Activated CD4-positive, alpha-beta T cell treated with anti-CD3 and anti-CD28 coated beads, Interleukin-2, amount 50 U/mL, for 1 hour (primary cell): Measurements from ENCODE around the gene CORO1C.

Experiments
- DNase-seq: peaks from one replicate; pipeline ENCODE4 v3.0.0-alpha.2; 2020

Gene CORO1C

GRCh38 chr12:108646600-108647579, 84.4 kb downstream of the CORO1C start:
- DNase-seq, result no peak

- DNase-seq, result no peak
Observed at GRCh38 chr12:108645686-108646599, 85.4 kb downstream of the CORO1C start.

- no peak for DNase-seq
Observed at GRCh38 chr12:108644811-108645120, 86.6 kb downstream of the CORO1C start.

GRCh38 chr12:108643941-108644810, 87.1 kb downstream of the CORO1C start:
- DNase-seq, result no peak

- no peak for DNase-seq
Observed at GRCh38 chr12:108642899-108643654, 88.2 kb downstream of the CORO1C start.

GRCh38 chr12:108642269-108642870, 88.9 kb downstream of the CORO1C start:
- DNase-seq, result no peak

GRCh38 chr12:108641446-108642268, 89.7 kb downstream of the CORO1C start:
- no peak for DNase-seq

- no peak for DNase-seq
Observed at GRCh38 chr12:108640802-108641445, 90.4 kb downstream of the CORO1C start.

- DNase-seq, result no peak
Observed at GRCh38 chr12:108638997-108639822, 92.1 kb downstream of the CORO1C start.

GRCh38 chr12:108638141-108638827, 93.0 kb downstream of the CORO1C start:
- DNase-seq, result no peak

GRCh38 chr12:108637222-108637971, 93.9 kb downstream of the CORO1C start:
- DNase-seq, result no peak

GRCh38 chr12:108635997-108636808, 95.1 kb downstream of the CORO1C start:
- no peak for DNase-seq

GRCh38 chr12:108635201-108635996, 95.9 kb downstream of the CORO1C start:
- DNase-seq, result no peak

GRCh38 chr12:108634341-108634751, 97.0 kb downstream of the CORO1C start:
- no peak for DNase-seq

- DNase-seq, result peak; percentile 81
Observed at GRCh38 chr12:108633534-108634248, 97.6 kb downstream of the CORO1C start, which contains the start of gene SELPLG. Gene SELPLG (minus strand): TSS chr12:108633894. CDS start chr12:108624307, 9,587 bp downstream.
